Ascending aorta (tissue), 2 donors: ENCODE results near the gene POLD4. TPM values are rescaled to one million over a fixed set of nuclear protein-coding genes. Genes with fewer than 3 reads are reported as not detected.
A peak's percentile ranks its signal among the peaks of the same experiment; 100 is the strongest.

Experiments
- DNase-seq, 2 donors: peaks; one replicate each; pipeline ENCODE4 v3.0.0-alpha.2; 2019; ENCODE audit warnings: low spot score in 2 of 2
- H3K27ac ChIP-seq, 2 donors: fragments of 200-600 bp; sonication (generic); one replicate each; pipeline ENCODE4 v1.5.1; 2016 to 2017; ENCODE audit warnings: mild to moderate bottlenecking in 1 of 2
- H3K27me3 ChIP-seq: fragments of 200-600 bp; sonication (generic); one replicate; pipeline ENCODE4 v1.5.1; 2017
- H3K36me3 ChIP-seq, 2 donors: fragments of 200-600 bp; sonication (generic); one replicate each; pipeline ENCODE4 v1.5.1; 2016
- H3K4me1 ChIP-seq, 2 donors: fragments of 200-600 bp; sonication (generic); one replicate each; pipeline ENCODE4 v1.5.1; 2016 to 2017; ENCODE audit warnings: mild to moderate bottlenecking in 1 of 2
- H3K4me3 ChIP-seq, 2 donors: fragments of 200-600 bp; sonication (generic); one replicate each; pipeline ENCODE4 v1.5.1; 2016 to 2017; ENCODE audit warnings: mild to moderate bottlenecking in 1 of 2
- H3K9me3 ChIP-seq, 2 donors: fragments of 200-600 bp; sonication (generic); one replicate each; pipeline ENCODE4 v1.5.1; 2016
- intact Hi-C: fragments of 100-400 bp; cut with DNase I; formaldehyde crosslinking; loops from one replicate; pipeline ENCODE4 v1.15.1; 2023
- total RNA-seq: library from RNA; depleted of rRNA; stranded (reverse); fragments of >200 nt; gene quantifications from one replicate; pipeline ENCODE4 v1.1.0, GENCODE V29; 2016
- TF ChIP-seq, protein P1 (sequence below), 3 experiments: fragments of 200-600 bp in 2 of 3; fragments of 450-650 bp in 1 of 3; sonication (generic) in 2 of 3; IDR thresholded peaks; one replicate each; pipeline ENCODE4 v1.5.1; 2016 to 2019; ENCODE audit warnings: antibody characterized with exemption in 3 of 3, mild to moderate bottlenecking in 1 of 3, moderate library complexity in 1 of 3

The POLD4 gene
- total RNA-seq, 1 donor from 2014 or later = 107 TPM

DNA sequence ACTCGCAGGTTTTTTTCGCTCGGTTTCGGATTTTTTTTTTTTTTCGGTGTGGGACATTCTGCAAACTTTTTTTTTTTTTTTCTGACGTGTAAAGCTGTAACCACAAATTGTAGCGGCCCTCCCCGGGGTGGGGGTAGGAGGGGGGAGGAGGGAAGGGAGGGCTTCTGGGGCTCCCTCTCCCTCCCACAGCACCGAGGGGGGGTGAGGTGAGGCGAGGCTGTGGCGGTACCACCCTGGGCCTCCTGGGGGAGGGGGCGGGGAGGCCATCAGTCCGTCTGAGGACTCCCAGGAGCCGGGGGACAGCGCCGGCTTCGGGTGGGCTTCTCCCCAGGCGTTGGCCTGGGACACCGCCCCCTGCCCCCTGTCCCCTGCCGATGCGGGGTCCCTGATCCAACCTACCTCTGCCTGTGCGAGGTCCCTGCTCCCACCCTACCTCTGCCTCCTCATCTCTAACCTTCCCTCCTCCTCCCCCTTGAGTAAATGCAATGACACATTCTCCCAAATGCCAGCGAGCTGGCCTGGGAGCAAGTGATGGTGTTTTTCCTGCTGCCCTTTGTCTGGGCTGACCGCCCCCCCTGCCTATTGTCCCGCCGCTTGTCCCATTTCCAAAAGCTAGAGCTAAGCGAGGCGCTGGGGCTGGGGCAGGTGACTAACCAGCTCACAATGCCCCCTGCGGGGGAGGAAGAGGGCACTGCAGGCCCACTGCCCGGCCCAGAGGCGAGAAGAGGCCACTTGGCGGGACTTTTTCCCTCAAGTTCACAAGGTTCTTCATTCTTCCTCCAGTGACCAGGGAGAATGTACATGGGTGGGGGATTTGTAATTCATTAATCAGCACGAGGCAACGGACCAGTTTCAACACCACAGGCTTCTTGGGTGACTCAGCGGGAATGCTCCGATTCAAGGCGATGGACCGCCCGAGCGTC is 20.6 kb upstream of the POLD4 start:
- no peaks in the 10 kb centered on the region for H3K27me3 ChIP-seq
- peaks cover 0 to 34% of the 10 kb centered on the region in 2 donors for H3K4me1 ChIP-seq
- intact Hi-C loops = loop anchor here (1.0 kb wide), 2 partner anchors 17 to 21 kb away; partner anchors contain the start of genes POLD4 and RAD9A

DNA sequence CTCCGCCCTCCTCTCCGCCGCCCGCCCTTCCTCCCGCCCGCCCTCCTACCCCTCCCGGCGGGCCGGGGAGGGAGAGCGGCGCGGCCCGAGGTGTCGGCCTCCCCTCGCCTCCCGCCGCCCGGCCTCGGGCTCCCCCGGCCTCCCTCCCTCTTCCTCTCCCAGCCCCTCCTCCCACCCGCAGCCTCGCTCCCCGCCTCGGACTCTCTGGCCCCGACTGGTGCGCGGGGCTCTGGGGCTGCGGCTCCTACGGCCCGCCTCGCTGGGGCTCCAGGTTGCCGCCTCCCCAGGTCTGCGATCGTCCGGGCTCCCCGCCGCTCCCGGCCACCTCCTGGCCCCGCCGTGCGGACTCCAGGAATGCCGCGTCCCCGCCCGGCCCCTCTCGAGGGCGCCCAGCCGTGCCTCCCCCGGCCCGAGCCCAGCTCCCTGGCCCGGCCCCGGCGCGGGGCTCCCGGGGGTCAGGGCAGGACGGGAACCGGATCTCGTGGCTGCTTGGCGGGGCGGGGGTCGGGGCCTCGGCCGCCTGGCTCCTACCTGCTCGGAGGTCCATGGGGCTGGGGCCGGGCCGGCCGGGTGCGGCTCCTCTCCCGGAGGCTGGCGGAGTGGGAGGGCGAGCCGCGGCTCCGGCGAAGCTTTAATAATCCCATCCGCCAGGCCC is 19.8 kb upstream of the POLD4 start, which contains the start of gene CLCF1:
CLCF1 (minus strand) TSS at position 606 of the 655 bp plus-strand sequence; CDS start at position 547, 59 bp downstream.
- intact Hi-C loops = loop anchor here (1.0 kb wide), 1 partner anchor 17 kb away; no protein-coding TSS in a partner anchor
- peak within 1 kb of the TSS; percentile 97 for H3K4me3 ChIP-seq
- H3K36me3 ChIP-seq = no peaks in the 10 kb centered on the region
- peaks cover 0 to 34% of the 10 kb centered on the region in 2 donors for H3K4me1 ChIP-seq
- H3K27ac ChIP-seq = peak within 1 kb of the TSS; percentile 97 to 98
- DNase-seq = peak in 1 of 2 donors; percentile 81
- H3K9me3 ChIP-seq = no peaks in the 10 kb centered on the region
- TF ChIP-seq, protein P1, sequence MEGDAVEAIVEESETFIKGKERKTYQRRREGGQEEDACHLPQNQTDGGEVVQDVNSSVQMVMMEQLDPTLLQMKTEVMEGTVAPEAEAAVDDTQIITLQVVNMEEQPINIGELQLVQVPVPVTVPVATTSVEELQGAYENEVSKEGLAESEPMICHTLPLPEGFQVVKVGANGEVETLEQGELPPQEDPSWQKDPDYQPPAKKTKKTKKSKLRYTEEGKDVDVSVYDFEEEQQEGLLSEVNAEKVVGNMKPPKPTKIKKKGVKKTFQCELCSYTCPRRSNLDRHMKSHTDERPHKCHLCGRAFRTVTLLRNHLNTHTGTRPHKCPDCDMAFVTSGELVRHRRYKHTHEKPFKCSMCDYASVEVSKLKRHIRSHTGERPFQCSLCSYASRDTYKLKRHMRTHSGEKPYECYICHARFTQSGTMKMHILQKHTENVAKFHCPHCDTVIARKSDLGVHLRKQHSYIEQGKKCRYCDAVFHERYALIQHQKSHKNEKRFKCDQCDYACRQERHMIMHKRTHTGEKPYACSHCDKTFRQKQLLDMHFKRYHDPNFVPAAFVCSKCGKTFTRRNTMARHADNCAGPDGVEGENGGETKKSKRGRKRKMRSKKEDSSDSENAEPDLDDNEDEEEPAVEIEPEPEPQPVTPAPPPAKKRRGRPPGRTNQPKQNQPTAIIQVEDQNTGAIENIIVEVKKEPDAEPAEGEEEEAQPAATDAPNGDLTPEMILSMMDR (IDR thresholded peaks at IDR 0.05) = no peak
- H3K27me3 ChIP-seq = no peaks in the 10 kb centered on the region

More for the DNA sequence above, 20.6 kb upstream of the POLD4 start:
- H3K36me3 ChIP-seq = no peaks in the 10 kb centered on the region
- TF ChIP-seq, protein P1 (IDR thresholded peaks at IDR 0.05) = peak; percentile 30 to 61 (median 55)
- H3K27ac ChIP-seq = peak overlapping the region; percentile 97 to 98
- DNase-seq = peak; percentile 74 to 97
- H3K9me3 ChIP-seq = no peaks in the 10 kb centered on the region
- peak overlapping the region; percentile 97 for H3K4me3 ChIP-seq

- H3K4me3 ChIP-seq = peak overlapping the region; percentile 97
- no peaks in the 10 kb centered on the region for H3K27me3 ChIP-seq
- peaks cover 0 to 36% of the 10 kb centered on the region in 2 donors for H3K4me1 ChIP-seq
- TF ChIP-seq, protein P1 (IDR thresholded peaks at IDR 0.05) = no peak
- no peaks in the 10 kb centered on the region for H3K9me3 ChIP-seq
- peak overlapping the region; percentile 97 to 98 for H3K27ac ChIP-seq
- DNase-seq = no peak
- intact Hi-C loops = loop anchor here (1.0 kb wide), 1 partner anchor 16 kb away; no protein-coding TSS in a partner anchor
- no peaks in the 10 kb centered on the region for H3K36me3 ChIP-seq
These were observed 19.1 kb upstream of the POLD4 start for GRCh38 chr11:67372321-67372992.

DNA sequence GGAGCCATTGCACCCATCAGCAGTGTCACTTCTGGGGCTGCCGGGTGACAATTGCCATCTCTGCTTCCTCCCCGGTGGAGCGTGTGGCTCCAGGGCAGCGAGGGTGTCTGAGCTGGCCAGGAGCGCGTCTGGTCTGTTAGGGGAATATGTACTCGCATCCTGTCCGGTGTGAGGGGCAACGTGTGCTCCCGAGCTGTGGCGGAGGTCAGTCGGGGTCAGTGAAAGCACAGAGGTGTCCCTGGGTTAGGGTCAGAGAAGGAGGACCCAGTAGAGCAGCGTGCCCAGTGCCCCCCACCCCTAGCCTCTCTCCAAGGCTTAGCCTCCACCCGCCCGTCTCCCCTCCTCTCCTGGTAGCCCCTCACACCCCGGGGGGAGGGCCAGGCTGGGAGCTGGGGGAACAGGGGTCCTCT is 18.6 kb upstream of the POLD4 start:
- Histone ChIP-seq H3K4me3 (peak overlapping the region; percentile 97), H3K36me3 (no peaks in the 10 kb centered on the region), H3K27me3 (no peaks in the 10 kb centered on the region), H3K9me3 (no peaks in the 10 kb centered on the region), H3K4me1 (peaks cover 2 to 41% of the 10 kb centered on the region in 2 donors), H3K27ac (peak overlapping the region; percentile 97 to 98)
- intact Hi-C loops = loop anchor here (1.0 kb wide), 1 partner anchor 16 kb away; no protein-coding TSS in a partner anchor
- no peak for DNase-seq
- TF ChIP-seq, protein P1 (IDR thresholded peaks at IDR 0.05) = no peak
